ENCODE measurements around the gene PRR19. TPM values are rescaled to one million over a fixed set of nuclear protein-coding genes. Genes with fewer than 3 reads are reported as not detected.

The PRR19 gene
- total and polyA plus RNA-seq, 2 donors (not counting 1 experiment from before 2014, with no cell fraction given): 0.39 to 0.54 TPM

DNA sequence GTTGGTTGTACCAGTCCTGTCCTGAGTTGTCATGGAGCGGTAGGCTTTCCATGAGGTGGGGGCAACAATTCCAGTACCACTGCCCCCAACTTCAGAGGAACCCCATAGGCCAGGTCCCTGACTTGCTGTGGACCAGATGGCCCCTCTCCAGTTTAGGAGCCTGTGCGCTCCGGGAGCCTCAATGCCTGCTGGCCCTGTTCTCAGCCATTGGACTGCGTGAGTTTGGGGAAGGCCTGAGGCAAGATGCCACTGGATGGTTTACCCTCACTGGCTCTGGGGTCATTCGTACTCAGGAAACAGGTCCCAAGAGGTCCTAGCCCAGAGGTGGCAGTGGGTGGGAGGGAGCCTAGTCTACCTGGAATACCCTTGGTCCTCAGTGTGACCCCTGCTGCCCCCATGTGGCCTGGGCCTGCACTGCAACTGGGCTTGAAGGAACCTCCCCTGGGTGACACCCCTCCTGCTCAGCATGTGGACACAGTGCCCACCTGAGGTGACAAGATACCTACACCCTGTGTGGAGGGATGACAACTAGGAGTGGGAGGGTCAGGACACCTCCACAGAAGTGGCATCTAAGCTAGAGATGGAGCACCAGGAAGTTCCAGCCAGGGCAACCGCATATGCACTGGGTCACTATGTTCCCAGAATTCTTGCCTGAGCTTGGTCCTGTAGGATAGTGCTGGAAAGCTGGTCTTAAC is 6.0 kb upstream of the PRR19 start:
- Histone ChIP-seq H3K27me3 (replicated peaks in 1 of 4; ENCODE audit: control extremely low read depth in 1 of 4, control insufficient read depth in 3 of 4, insufficient read depth in 4 of 4, low read length in 3 of 4) (no peaks in the 10 kb centered on the region), H3K27ac (ENCODE audit: low read length in 2 of 2) (no peak overlapping the region), H3K4me3 (ENCODE audit: control extremely low read depth in 1 of 5, extremely low read depth in 1 of 5, insufficient read depth in 1 of 5, low read depth in 2 of 5, low read length in 4 of 5) (no peak overlapping the region), H3K79me2 (ENCODE audit: control insufficient read depth, insufficient read depth, low read length) (no peaks in the 10 kb centered on the region), H4K20me1 (ENCODE audit: control insufficient read depth, insufficient read depth, low read length, poor library complexity, severe bottlenecking) (peaks cover 5% of the 10 kb centered on the region), H3K4me1 (ENCODE audit: control insufficient read depth in 2 of 2, insufficient read depth in 2 of 2, low read length in 2 of 2) (peaks cover 3 to 10% of the 10 kb centered on the region in 2 donors), H3K36me3 (replicated peaks in 1 of 2; ENCODE audit: control extremely low read depth in 1 of 2, control insufficient read depth in 1 of 2, extremely low read depth in 1 of 2, insufficient read depth in 2 of 2, low read length in 1 of 2) (peaks cover 0 to 38% of the 10 kb centered on the region in 2 experiments), H2AFZ (ENCODE audit: insufficient read depth, low read depth, low read length, poor library complexity, severe bottlenecking) (no peak overlapping the region), H3K9ac (ENCODE audit: low read length) (no peak overlapping the region), H3K9me3 (ENCODE audit: control extremely low read depth in 1 of 3, control insufficient read depth in 2 of 3, insufficient read depth in 1 of 3, low read length in 2 of 3) (no peaks in the 10 kb centered on the region), H3K4me2 (replicated peaks; ENCODE audit: low read depth, low read length, poor library complexity, severe bottlenecking) (no peak overlapping the region)
- Mint-ChIP-seq H3K27ac (peak overlapping the region; percentile 71), H3K27me3 (no peaks in the 10 kb centered on the region), H3K9me3 (ENCODE audit: insufficient read depth) (no peaks in the 10 kb centered on the region), H3K4me1 (peaks cover 11% of the 10 kb centered on the region), H3K4me3 (no peak overlapping the region)
- TF ChIP-seq EZH2 (IDR thresholded peaks at IDR 0.05; ENCODE audit: borderline replicate concordance, insufficient read depth, low read depth, low read length, poor library complexity, severe bottlenecking): no peak
- TF ChIP-seq, protein P1, sequence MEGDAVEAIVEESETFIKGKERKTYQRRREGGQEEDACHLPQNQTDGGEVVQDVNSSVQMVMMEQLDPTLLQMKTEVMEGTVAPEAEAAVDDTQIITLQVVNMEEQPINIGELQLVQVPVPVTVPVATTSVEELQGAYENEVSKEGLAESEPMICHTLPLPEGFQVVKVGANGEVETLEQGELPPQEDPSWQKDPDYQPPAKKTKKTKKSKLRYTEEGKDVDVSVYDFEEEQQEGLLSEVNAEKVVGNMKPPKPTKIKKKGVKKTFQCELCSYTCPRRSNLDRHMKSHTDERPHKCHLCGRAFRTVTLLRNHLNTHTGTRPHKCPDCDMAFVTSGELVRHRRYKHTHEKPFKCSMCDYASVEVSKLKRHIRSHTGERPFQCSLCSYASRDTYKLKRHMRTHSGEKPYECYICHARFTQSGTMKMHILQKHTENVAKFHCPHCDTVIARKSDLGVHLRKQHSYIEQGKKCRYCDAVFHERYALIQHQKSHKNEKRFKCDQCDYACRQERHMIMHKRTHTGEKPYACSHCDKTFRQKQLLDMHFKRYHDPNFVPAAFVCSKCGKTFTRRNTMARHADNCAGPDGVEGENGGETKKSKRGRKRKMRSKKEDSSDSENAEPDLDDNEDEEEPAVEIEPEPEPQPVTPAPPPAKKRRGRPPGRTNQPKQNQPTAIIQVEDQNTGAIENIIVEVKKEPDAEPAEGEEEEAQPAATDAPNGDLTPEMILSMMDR (IDR thresholded peaks at IDR 0.05): peak; percentile 91
- peak; percentile 98 for ATAC-seq (ENCODE audit: low read depth)
- CTCF ChIA-PET: interaction anchor here (0.6 to 2.0 kb wide), 26 partner anchors 8 to 196 kb away, joined by 3 to 12 read pairs (median 4); partner anchors contain the start of genes GSK3A and POU2F2
- 82% methylated on average over 5 of the region's 6 CpGs for WGBS (ENCODE audit: insufficient coverage)
- POLR2A ChIA-PET: interaction anchor here (0.8 to 1.6 kb wide), 2 partner anchors 25 to 53 kb away, joined by 3 read pairs; partner anchors contain the start of gene GSK3A
- intact Hi-C loops (cut with micrococcal nuclease): loop anchor here (1.0 to 5.0 kb wide), 5 partner anchors 10 to 188 kb away; partner anchors contain the start of gene GSK3A
- peak; percentile 89 for DNase-seq

DNA sequence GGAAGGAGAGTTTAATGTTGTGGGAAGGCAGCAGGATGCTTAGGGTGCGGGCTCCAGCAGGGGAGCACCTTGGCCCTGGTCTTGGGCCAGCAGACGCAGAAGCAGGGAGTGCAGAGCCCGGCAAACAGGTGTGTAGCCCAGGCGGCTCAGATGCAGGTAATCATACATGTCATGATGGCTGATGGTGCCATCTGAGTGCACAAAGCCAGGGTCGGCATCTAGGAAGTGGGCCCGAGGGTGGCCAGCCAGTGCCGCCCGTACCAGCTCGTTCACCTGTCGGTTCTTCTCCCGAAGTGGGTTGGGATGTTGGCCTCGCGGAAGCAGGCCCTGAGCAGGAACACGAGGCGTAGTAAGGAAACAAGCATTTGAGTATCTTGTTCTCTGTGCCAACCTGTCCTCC is 4.9 kb upstream of the PRR19 start:
- 96% methylated on average over 11 of the region's 15 CpGs for WGBS (ENCODE audit: insufficient coverage)
- Histone ChIP-seq H3K4me1 (ENCODE audit: control insufficient read depth in 2 of 2, insufficient read depth in 2 of 2, low read length in 2 of 2) (peaks cover 9 to 17% of the 10 kb centered on the region in 2 donors), H3K36me3 (replicated peaks in 1 of 2; ENCODE audit: control extremely low read depth in 1 of 2, control insufficient read depth in 1 of 2, extremely low read depth in 1 of 2, insufficient read depth in 2 of 2, low read length in 1 of 2) (peaks cover 0 to 27% of the 10 kb centered on the region in 2 experiments), H3K9me3 (ENCODE audit: control extremely low read depth in 1 of 3, control insufficient read depth in 2 of 3, insufficient read depth in 1 of 3, low read length in 2 of 3) (no peaks in the 10 kb centered on the region), H3K4me2 (replicated peaks; ENCODE audit: low read depth, low read length, poor library complexity, severe bottlenecking) (no peak overlapping the region), H2AFZ (ENCODE audit: insufficient read depth, low read depth, low read length, poor library complexity, severe bottlenecking) (no peak overlapping the region), H3K79me2 (ENCODE audit: control insufficient read depth, insufficient read depth, low read length) (no peaks in the 10 kb centered on the region), H3K27ac (ENCODE audit: low read length in 2 of 2) (no peak overlapping the region), H4K20me1 (ENCODE audit: control insufficient read depth, insufficient read depth, low read length, poor library complexity, severe bottlenecking) (no peaks in the 10 kb centered on the region), H3K9ac (ENCODE audit: low read length) (no peak overlapping the region), H3K4me3 (ENCODE audit: control extremely low read depth in 1 of 5, extremely low read depth in 1 of 5, insufficient read depth in 1 of 5, low read depth in 2 of 5, low read length in 4 of 5) (no peak overlapping the region), H3K27me3 (replicated peaks in 1 of 4; ENCODE audit: control extremely low read depth in 1 of 4, control insufficient read depth in 3 of 4, insufficient read depth in 4 of 4, low read length in 3 of 4) (no peaks in the 10 kb centered on the region)
- no peak overlapping the region for H3K27ac Mint-ChIP-seq
- H3K27me3 Mint-ChIP-seq: no peaks in the 10 kb centered on the region
- peaks cover 16% of the 10 kb centered on the region for H3K4me1 Mint-ChIP-seq
- TF ChIP-seq, protein P1 (IDR thresholded peaks at IDR 0.05): no peak
- ATAC-seq (ENCODE audit: low read depth) (no peak), DNase-seq (no peak)
- POLR2A ChIA-PET: interaction anchor here (0.6 to 0.8 kb wide), 3 partner anchors 26 to 196 kb away, joined by 3 to 8 read pairs (median 4); no protein-coding TSS in a partner anchor
- H3K9me3 Mint-ChIP-seq (ENCODE audit: insufficient read depth): no peaks in the 10 kb centered on the region
- intact Hi-C loops (cut with micrococcal nuclease): loop anchor here (5.0 kb wide), 1 partner anchor 115 kb away; no protein-coding TSS in a partner anchor
- H3K4me3 Mint-ChIP-seq: no peak overlapping the region
- CTCF ChIA-PET: interaction anchor here (0.8 to 2.0 kb wide), 13 partner anchors 9 to 197 kb away, joined by 3 to 12 read pairs (median 3); partner anchors contain the start of gene POU2F2

Data from B cell (primary cell).